HL-60 (cell line): ENCODE data around the gene DOC2B.

Experiments used
- DNase-seq, 2 experiments: peaks; one replicate each; pipeline ENCODE4 v3.0.0-alpha.2; 2010 to 2020; ENCODE audit warnings: low read depth in 1 of 2, low spot score in 1 of 2
- H3K27ac ChIP-seq: fragments of 250-450 bp; sonication (Bioruptor Pico); replicated peaks from 2 replicates; pipeline ENCODE4 v1.5.1; 2020; ENCODE audit warnings: mild to moderate bottlenecking, moderate library complexity
- H3K27me3 ChIP-seq: fragments of 250-450 bp; sonication (Bioruptor Pico); 2 replicates; pipeline ENCODE4 v1.5.1; 2021; ENCODE audit warnings: mild to moderate bottlenecking, moderate library complexity; ENCODE audit not compliant: insufficient read depth, poor library complexity, severe bottlenecking
- H3K4me3 ChIP-seq: replicated peaks from 2 replicates; pipeline ENCODE4 v1.5.1; 2011; ENCODE audit warnings: mild to moderate bottlenecking, control low read depth, low read length; ENCODE audit not compliant: insufficient read depth
- CTCF ChIP-seq: IDR thresholded peaks from one replicate; pipeline ENCODE4 v1.5.1; 2011; ENCODE audit warnings: low read length, control low read depth, inconsistent platforms; ENCODE audit not compliant: insufficient read depth
- GABPA ChIP-seq: IDR thresholded peaks from 2 replicates; pipeline ENCODE4 v1.6.1; 2012; ENCODE audit warnings: low read depth
- POLR2AphosphoS5 ChIP-seq: IDR thresholded peaks from 2 replicates; pipeline ENCODE4 v1.6.1; 2012; ENCODE audit warnings: low read depth
- SPI1 ChIP-seq: IDR thresholded peaks from 2 replicates; pipeline ENCODE4 v1.6.1; 2012; ENCODE audit warnings: low read depth, mild to moderate bottlenecking, borderline replicate concordance
- TF ChIP-seq, protein P1 (sequence below): IDR thresholded peaks from 2 replicates; pipeline ENCODE4 v1.6.1; 2012; ENCODE audit warnings: low read depth; ENCODE audit not compliant: insufficient replicate concordance

Gene DOC2B

GRCh38 chr17:151886-152859 lies 29.3 kb downstream of the DOC2B start:
- TF ChIP-seq SPI1 = no peak
- TF ChIP-seq, protein P1, sequence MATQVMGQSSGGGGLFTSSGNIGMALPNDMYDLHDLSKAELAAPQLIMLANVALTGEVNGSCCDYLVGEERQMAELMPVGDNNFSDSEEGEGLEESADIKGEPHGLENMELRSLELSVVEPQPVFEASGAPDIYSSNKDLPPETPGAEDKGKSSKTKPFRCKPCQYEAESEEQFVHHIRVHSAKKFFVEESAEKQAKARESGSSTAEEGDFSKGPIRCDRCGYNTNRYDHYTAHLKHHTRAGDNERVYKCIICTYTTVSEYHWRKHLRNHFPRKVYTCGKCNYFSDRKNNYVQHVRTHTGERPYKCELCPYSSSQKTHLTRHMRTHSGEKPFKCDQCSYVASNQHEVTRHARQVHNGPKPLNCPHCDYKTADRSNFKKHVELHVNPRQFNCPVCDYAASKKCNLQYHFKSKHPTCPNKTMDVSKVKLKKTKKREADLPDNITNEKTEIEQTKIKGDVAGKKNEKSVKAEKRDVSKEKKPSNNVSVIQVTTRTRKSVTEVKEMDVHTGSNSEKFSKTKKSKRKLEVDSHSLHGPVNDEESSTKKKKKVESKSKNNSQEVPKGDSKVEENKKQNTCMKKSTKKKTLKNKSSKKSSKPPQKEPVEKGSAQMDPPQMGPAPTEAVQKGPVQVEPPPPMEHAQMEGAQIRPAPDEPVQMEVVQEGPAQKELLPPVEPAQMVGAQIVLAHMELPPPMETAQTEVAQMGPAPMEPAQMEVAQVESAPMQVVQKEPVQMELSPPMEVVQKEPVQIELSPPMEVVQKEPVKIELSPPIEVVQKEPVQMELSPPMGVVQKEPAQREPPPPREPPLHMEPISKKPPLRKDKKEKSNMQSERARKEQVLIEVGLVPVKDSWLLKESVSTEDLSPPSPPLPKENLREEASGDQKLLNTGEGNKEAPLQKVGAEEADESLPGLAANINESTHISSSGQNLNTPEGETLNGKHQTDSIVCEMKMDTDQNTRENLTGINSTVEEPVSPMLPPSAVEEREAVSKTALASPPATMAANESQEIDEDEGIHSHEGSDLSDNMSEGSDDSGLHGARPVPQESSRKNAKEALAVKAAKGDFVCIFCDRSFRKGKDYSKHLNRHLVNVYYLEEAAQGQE = no peak
- DNase-seq = no peak
- Histone ChIP-seq H3K27me3 (no peaks in the 10 kb centered on the region), H3K27ac (no peak overlapping the region), H3K4me3 (no peak overlapping the region)

GRCh38 chr17:151004-151403 lies 30.4 kb downstream of the DOC2B start:
- no peak overlapping the region for H3K27ac ChIP-seq
- TF ChIP-seq, protein P1 = no peak
- TF ChIP-seq CTCF = no peak
- no peak overlapping the region for H3K4me3 ChIP-seq
- DNase-seq = no peak
- H3K27me3 ChIP-seq = no peaks in the 10 kb centered on the region

DNA sequence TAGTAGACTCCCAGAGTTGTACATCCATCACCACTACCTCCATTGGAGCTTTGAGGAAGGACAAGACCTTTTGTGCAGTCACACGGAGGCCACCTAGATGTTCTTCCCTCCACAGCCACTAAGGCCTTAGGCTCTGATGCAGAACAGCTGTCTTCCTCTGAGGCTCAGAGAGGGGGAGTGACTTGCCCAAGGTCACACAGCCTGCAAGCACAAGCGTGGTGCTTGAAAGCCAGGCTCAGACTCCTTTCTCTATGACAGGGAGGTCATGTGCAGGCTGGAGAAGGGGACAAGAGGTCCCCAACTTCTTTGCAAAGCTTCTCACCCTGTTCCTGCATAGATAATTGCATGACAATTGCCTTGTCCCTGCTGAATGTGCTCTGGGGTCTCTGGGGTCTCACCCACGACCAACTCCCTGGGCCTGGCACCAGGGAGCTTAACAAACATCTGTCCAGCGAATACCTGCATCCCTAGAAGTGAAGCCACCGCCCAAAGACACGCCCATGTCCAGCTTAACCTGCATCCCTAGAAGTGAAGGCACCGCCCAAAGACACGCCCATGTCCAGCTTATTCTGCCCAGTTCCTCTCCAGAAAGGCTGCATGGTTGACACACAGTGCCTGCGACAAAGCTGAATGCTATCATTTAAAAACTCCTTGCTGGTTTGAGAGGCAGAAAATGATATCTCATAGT lies 31.4 kb downstream of the DOC2B start:
- no peak for TF ChIP-seq POLR2AphosphoS5
- TF ChIP-seq GABPA = no peak
- TF ChIP-seq SPI1 = no peak
- TF ChIP-seq, protein P1 = no peak
- TF ChIP-seq CTCF = no peak
- Histone ChIP-seq H3K4me3 (no peak overlapping the region), H3K27ac (no peak overlapping the region), H3K27me3 (no peaks in the 10 kb centered on the region)
- no peak for DNase-seq
